ENCODE measurements around the gene SLC25A53.

The SLC25A53 gene, protein sequence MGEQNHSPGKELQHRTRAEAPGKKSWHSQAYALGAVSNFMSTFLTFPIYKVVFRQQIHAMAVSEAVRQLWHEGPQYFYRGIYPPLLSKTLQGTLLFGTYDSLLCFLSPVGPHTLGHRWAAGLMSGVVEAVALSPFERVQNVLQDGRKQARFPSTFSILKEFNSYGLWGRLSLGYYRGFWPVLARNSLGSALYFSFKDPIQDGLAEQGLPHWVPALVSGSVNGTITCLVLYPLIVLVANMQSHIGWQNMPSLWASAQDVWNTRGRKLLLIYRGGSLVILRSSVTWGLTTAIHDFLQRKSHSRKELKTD

DNA sequence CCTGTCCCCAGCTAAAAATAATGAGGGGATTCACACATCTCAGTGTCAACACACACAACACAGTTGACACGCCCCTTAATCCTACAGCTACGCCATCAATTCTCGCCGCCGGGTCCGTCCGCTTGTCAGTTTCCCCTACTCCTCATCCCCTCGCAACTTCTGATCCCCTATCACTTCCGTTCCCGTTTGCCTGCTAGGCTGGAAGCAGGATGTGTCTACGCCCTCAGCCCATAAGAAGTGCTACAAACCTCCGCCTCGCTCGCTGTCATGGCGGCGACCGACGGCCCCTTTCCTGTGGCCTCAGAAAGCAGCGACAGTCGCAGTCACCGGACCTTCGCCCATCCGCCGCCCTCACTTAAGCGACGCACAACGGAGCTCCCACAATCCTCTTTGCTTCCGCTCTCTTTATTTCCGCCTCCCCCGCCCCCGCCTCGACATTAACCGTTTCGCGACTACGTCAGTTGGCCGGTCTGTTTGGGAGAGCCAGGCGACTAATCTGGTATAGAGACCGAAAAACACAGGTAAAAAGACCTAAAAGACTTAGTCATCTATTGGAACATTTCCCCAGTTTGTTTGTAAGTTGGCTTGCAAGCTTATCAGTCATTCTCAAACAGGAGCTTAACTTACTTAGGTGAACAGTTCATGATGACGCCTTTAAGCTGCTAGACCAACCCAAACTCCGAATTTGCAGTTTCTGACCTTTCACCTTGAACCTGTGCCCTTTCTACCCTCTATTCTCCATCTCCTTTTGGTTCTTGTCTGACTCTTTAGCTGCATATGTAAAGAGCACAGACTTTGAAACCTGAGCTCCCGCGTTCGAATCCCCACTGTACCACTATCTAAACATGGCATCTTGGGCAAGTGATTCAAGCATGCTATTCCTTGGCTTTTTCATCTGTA lies at the start of gene SLC25A53:
SLC25A53 (minus strand) TSS at position 380 of the 900 bp plus-strand sequence. CDS start 51,752 bp downstream, outside the sequence.
- peak; percentile 73 for DNase-seq

DNA sequence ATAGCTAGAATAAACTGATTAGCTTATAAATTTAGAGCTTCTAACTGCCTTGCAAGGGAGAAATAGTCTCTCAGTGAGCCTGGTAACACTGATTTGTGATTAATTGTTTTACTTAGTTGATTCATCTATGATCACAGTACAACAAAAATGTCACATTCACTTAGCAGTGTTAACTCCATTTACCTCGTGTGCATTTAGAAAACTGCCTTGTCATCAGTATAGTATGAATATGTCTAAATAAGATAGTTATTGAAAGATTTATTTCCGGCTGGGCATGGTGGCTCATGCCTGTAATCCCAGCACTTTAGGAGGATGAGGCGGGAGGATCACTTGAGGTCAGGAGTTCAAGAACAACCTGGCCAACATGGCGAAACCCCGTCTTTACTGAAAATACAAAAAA lies 48.7 kb upstream of the SLC25A53 start:
- DNase-seq, result no peak

DNA sequence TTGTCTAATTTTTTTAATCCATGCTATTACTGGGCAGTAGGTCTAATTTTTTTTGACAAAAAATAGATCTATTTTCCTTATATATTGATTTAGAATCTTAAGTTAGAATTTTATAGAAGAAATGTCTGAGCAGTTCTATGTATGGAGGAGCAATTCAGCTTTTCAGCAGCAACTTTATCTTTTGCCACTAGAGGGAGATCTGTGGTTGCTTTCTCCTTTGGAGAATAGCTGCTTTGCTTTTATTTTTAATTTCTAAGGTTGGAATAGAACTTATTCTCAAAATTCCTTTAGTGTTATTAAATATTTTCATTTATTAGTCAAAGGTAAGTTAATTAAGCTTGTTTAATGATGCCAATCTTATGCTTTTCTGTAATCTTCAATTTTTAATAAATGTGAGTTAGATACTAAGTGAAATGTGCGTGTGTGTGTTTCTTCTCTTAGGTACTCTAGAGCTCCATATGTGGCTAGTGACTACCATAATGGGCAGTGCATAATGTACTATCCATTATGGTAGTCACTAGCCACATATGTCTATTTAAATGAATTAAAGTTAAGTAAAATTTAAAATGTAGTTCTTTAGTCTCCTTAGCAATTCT lies 38.8 kb upstream of the SLC25A53 start:
- no peak for DNase-seq

DNA sequence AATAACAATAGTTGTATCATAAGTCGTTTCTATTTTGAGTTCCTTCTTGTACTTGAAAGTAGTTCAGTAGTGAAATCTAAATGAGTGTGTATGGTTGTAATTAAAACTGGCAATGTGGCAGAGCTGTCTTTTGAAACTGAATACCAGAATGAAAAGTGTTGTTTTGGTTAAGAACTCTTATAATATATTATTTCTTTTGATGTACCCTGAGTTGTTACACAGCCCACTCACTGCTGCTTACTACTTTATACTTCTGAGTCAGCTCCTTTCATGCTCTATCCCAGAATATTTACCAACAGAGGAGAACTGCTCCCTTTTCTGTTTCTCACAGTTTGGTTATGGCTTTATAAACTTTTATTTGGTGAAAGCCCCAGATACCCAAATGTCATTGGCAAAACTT lies 38.2 kb upstream of the SLC25A53 start:
- DNase-seq, result no peak

DNA sequence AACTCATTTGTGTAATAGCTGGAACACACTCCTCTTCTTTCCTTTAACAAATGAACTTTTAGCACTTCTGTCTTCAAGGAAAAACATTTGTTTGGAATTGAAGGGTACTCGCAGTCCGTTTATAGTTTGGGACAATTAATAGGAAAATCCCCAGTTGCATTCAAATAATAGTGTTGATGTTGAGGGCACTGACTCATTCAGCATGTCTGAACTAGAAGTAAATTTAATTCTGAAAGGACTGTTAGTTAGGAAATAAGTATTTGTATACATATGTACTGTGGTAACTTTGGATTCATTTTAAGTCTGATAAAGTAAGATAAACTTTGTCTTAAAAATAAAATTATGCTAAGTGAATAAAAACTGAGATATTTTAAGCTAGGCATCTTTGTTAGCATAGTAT lies 36.7 kb upstream of the SLC25A53 start:
- no peak for DNase-seq

DNA sequence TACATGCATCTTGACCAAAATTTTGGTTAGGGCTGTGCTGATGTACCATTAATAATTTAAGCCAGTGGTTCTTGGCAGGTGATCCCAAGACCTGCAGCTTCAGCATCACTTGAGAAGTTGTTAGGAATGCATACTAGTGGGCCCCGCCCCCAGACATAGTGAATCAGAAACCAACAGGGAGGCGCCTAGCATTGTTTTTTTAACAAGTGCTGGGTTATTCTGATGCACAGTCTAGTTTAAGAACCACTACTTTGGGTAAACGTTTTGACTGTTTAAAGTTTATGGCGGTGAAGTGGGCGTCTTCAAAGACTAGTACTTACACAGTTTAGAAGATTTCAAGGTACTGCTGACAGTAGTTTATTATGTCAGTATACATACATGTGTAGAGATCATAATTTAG lies 33.0 kb upstream of the SLC25A53 start:
- no peak for DNase-seq

DNA sequence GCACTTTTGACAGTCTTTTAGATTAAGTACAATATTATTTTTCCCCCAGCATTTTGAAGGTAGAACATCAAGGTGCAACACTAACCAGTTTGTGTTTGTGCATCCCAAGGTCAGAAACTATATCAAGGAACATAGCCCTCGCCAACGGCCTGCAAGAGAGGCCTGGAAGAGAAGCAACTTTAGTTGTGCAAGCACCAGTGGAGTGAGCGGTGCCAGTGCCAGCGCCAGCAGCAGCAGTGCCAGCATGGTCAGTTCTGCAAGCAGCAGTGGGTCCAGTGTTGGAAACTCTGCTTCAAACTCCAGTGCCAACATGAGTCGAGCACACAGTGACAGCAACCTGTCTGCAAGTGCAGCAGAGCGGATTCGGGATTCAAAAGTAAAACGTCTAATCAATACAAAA lies 31.1 kb upstream of the SLC25A53 start:
- DNase-seq, result no peak

DNA sequence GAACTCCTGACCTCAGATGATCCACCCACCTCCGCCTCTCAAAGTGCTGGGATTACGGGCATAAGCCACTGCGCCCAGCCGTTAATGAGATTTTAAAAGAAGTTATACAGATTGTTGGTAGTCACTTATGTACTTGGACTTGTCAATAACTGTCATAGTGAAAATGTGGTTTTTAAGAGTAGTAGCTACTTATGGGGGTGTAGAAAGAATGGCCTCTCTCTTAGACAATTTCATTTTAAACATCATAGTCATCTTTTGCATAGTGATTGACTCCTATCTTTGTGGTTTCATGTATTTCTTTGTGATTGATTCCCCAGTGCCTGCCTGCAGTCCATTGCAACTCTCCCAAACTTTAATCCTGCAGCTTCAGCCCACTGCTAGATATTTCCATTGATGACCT lies 26.9 kb upstream of the SLC25A53 start:
- DNase-seq, result no peak

DNA sequence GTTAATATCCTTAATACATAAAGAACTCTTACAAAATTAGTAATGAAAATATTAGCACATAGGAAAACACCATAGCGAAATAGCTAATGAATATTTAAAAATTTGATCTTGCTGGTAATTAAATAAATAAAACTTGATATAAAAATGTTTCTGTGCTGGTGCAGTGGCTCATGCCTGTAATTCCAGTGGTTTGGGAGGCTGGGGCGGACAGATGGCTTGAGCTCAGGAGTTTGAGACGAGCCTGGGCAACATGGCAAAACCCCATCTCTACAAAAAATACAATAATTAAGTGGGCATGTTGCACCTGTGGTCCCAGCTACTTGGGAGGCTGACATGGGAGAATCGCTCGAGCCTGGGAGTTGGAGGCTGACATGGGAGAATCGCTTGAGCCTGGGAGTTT lies 17.0 kb upstream of the SLC25A53 start:
- DNase-seq, result no peak

DNA sequence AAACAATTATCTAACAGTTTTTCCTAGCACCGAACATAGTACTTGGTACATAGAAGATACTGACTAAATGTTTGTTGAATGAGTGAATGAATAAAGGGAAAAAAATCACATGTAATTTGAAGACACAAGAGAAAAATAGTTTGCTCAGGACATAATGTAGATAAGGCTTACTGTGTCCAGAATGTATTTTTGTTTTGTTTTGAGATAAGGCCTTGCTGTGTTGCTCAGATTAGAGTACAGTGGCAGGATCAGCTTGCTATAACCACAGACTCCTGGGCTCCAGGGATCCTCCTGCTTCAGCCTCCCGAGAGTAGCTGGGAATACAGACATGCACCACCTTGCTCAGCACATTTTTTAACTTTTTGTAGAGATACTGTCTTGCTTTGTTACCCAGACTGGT lies 16.0 kb upstream of the SLC25A53 start:
- DNase-seq, result no peak

DNA sequence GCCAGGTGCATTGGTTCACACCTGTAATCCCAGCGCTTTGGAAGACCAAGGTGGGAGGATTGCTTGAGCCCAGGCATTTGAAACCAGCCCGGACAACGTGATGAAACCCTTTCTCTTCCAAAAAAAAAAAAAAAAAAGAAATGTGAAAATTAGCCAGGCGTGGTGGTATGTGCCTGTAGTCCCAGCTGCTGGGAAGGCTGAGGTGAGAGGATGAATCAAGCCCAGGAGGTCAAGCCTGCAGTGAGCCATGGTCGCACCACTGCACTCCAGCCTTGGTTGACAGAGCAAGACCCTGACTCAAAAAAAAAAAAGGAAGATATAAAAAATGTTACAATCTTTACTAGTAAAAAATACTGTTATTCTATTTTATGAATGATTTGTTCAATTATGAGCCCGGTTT lies 15.3 kb upstream of the SLC25A53 start:
- DNase-seq, result no peak

DNA sequence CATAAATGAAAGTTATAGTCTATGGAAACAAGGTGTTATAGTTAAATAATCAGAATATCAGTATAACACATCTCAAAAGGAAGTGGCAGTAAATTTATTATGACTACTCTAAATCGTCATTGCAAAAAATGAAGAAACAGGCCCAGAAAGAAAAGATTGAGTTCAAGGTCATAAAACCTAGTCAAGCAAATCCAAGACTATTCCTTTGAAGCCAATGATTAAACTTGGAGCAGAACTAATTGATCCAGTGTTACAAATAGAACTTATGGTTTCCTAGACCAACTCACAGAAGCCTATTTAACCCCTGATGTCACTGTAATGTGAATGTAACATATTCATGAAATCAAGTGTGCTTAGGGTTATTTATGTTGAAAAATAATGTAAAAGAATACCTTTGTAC lies 11.3 kb upstream of the SLC25A53 start:
- no peak for DNase-seq

DNA sequence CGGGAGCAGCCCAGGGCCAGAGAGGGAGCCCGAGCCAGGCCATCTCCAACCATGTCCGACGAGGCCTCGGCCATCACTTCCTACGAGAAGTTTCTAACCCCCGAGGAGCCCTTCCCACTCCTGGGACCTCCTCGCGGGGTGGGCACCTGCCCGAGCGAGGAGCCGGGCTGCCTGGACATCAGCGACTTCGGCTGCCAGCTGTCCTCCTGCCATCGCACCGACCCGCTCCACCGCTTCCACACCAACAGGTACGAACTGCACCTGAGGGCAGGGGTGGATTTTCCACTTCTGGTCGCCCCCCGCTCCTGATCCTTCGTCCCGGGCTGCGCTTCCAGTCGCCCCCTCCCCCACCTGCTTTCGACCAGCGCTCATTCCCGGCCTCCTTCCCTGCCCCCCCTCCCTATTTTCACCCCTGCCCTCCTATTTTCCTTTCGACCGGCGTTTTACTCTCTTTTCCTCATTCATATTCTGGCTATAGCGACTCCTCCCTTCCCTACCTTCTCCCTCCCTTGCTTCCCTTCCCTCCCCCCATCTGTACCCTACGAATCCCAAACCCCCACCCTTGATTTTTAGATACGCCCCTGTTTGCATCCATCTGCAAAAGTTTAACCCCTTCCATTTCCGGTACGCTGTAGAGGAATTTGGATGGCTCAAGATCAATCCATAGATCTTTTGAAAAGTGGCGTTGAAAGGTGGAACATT lies 10.1 kb upstream of the SLC25A53 start:
- DNase-seq, result no peak

DNA sequence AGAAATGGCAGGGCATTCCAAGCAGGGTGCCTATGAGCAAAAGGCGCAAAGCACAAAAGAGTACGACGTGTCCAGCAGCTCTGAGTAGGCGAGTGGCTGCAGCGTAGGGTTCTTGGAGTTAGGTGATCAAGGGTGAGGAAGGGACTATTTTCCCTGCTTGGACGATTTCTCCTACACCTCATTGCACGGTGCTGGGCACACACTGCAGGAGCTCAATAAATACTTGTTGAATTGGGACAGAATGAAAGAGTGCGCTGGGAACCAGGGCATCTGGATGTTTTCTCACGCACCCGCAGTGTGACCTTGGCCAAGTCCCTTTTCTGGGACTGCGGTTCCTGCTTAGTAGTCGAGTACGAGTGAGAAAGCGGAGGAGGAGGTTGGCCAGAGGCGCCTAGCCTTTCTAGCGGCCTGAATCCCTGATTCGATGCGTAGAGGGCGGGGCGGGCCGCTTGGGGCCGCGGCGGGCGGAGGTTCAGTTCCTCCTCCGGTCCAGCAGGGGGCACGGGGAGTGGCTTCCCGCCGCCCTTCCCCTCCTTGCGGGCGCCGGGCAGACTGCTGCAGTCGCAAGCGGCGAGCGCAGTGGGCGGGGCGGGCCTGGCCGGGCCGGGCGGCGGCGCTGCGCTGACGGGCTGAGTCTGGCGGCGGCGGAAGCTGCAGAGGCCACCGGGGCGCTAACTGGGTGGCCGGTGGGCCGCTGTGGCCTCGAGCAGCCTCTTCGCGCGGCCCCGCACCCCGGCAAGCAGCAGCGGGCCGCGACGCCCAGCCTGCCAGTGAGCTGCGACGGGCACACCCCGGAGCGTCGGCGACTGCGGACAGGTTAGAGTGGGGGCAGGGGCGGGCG lies 9.3 kb upstream of the SLC25A53 start, which contains the start of gene FAM199X:
FAM199X (plus strand) TSS at position 560 of the 841 bp plus-strand sequence. CDS start 333 bp downstream, outside the sequence.
- DNase-seq, result peak; percentile 38

DNA sequence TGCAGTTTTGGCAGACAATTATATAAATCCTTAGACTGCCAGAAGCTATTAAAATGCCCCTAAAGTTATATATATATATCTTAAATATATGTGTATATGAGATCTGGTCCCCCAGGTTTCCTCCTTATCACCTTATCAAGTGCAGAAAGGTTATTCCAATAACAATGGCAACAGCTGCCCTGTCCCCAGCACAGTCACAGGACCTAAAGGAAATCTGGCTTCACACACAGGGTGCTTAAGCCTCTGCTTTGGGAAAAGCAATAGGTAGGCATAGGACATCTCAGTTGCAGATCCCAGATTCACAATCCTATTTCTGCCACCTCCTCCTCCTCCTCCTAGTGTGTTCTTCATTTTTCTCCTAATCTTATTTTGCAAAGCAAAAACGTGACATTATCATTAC lies 5.8 kb downstream of the SLC25A53 start:
- no peak for DNase-seq

DNA sequence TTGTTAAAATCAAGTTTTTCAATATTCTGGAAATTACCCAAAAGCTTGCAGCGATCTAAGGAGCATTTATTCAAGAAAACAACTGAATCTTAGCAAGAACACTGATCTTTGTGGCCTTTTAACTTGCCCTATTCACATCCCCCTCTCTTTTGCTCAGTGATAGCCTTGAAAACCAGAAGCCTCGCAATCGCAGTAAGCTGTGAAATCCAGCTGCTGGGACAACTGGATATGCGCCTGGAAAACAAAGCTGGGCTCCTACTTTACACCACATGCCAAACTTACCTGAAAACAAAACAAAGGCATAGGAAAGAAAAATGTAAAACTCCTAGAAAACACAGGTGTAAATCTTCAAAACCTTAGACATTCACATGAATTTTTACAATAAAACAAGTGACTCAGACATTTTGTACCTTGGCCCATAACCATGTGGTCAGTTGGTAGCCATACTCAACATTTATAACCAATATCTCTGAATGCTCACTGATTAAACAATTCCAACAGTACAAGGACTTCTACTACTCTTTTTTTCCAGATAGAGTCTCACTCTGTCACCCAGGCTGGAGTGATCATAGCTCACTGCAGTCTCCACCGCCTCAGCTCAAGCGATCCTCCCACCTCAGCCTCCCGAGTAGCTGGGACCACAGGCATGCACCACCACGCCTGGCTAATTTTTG lies 15.6 kb downstream of the SLC25A53 start:
- no peak for DNase-seq

DNA sequence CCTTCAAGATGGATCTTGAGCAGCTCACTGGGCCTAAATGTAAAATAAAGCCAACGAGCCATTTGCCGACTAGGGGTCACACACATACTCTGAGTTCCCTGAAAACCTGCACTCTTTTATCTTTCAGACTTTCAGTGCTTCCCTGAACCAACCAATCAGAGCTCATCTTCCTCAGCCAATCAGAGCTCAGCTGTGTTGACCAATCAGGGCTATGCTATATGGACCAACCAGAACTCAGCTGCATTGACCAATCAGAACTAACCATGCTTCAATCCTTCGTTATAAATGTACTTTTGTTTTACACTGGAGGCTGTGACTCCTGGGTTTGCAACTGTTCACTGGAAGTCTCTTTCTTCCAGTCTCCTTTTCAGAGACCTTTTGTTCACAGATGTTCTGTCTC lies 19.3 kb downstream of the SLC25A53 start:
- peak; percentile 5 for DNase-seq

DNA sequence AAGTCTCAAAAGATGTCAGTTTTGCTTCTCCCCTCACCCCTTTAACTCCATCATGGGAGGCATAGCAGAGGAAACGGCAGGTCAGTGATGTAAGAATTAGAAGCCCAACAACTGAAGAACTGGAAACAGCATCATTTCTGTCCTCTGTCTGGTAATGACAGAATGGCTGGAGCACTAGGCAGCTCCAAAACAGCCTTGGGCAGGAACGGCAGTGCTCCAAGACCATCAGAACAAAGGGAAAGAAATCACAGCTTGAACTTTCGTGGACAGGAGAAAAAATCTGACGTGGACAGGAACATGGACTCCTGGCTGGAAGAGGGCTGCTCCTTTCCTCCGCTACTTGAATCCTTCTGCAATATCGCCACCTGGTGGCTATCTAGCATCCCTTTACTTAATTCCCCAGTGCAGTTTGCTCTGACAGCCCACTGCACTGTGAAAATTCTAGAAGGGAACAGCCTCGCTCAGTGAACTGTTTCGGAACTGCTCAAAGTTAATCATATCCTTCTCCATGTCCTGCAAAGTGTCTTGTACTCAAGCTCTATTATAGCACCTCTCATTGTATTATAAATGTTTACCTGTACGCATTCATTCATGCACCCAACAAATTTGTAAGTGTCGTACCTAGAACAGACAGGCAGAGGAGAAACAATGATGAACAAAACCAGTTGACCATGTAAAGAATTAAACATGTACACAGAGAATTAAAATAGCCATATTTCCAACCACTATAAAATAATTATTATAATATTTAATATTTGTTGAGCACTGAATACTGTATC lies 20.4 kb downstream of the SLC25A53 start:
- DNase-seq, result peak; percentile 53

DNA sequence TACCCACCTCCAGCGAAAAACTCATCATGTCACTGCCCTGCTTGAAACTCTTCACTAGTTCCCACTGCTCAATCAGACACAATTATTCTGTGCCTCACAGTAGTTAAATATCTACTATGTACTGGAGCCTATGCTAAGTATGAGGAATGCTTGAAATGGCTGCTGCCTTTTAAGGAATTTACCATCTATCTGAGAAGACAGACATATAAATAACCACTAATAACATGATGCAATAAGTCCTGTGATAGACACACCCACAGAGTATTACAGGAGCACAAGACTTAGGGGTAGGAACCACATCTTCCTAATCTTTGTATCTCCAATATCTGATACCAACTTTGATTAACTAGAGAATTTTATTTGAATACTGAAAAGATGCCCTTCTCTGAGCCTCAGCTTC lies 21.1 kb downstream of the SLC25A53 start:
- DNase-seq, result no peak

DNA sequence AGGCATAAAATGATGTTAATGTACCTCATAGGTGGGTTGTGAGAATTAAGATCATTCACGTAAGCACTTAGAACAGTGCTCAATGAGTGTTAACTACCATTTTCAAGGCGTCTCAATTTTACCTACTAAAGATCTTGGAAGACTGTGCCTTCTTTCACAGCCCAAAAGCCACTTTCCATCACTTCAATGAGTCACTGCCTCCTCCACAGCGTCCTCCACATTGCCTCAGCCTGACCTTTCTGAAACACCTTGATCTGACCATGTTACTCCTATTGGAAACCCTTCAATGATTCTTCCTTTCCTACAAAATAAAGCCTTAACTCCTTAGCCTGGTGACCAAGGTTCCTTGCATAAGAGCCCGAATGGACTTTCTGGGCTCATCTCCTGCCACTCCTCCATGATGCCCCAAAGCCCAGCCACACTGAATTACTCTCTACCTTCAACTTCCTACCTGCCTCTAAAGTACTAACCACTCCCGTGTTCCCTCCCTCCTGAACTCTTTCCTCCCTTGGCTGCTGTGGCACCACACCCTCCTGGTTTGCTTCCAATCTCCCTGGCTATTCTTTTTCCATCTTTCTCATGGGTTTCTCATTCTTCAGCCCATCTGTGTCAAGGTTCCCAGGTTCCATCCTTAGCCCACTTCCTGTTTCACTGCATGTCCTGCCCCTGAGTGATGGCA lies 22.1 kb downstream of the SLC25A53 start:
- no peak for DNase-seq
